ENCODE data around the gene EPAS1. TPM values are rescaled to one million over a fixed set of nuclear protein-coding genes. Genes with fewer than 3 reads are reported as not detected.

The EPAS1 gene
- total RNA-seq, 3 donors from 2014 or later: 92.5 to 274 (median 229) TPM

GRCh38 chr2:46378616-46379015 is 81.4 kb downstream of the EPAS1 start:
- Histone ChIP-seq H3K4me1 (no peaks in the 10 kb centered on the region), H3K4me3 (no peak overlapping the region), H3K9me3 (no peaks in the 10 kb centered on the region), H3K27ac (no peak overlapping the region), H3K27me3 (no peaks in the 10 kb centered on the region), H3K36me3 (no peaks in the 10 kb centered on the region)
- intact Hi-C loops (cut with DNase I; ENCODE audit: low total_unique reads): no loop called here
- no peak for DNase-seq (ENCODE audit: low spot score in 2 of 2)
- TF ChIP-seq POLR2AphosphoS5 (IDR thresholded peaks at IDR 0.05) (no peak), POLR2A (IDR thresholded peaks at IDR 0.05) (no peak)
- TF ChIP-seq, protein P1, sequence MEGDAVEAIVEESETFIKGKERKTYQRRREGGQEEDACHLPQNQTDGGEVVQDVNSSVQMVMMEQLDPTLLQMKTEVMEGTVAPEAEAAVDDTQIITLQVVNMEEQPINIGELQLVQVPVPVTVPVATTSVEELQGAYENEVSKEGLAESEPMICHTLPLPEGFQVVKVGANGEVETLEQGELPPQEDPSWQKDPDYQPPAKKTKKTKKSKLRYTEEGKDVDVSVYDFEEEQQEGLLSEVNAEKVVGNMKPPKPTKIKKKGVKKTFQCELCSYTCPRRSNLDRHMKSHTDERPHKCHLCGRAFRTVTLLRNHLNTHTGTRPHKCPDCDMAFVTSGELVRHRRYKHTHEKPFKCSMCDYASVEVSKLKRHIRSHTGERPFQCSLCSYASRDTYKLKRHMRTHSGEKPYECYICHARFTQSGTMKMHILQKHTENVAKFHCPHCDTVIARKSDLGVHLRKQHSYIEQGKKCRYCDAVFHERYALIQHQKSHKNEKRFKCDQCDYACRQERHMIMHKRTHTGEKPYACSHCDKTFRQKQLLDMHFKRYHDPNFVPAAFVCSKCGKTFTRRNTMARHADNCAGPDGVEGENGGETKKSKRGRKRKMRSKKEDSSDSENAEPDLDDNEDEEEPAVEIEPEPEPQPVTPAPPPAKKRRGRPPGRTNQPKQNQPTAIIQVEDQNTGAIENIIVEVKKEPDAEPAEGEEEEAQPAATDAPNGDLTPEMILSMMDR (IDR thresholded peaks at IDR 0.05): no peak

- H3K36me3 ChIP-seq: peaks cover 1% of the 10 kb centered on the region
- no peak for TF ChIP-seq POLR2A (IDR thresholded peaks at IDR 0.05)
- TF ChIP-seq POLR2AphosphoS5 (IDR thresholded peaks at IDR 0.05): no peak
- no peak overlapping the region for H3K27ac ChIP-seq
- intact Hi-C loops (cut with DNase I; ENCODE audit: low total_unique reads): no loop called here
- no peak overlapping the region for H3K4me3 ChIP-seq
- H3K4me1 ChIP-seq: no peaks in the 10 kb centered on the region
- H3K9me3 ChIP-seq: no peaks in the 10 kb centered on the region
- no peak for DNase-seq (ENCODE audit: low spot score in 2 of 2)
- H3K27me3 ChIP-seq: no peaks in the 10 kb centered on the region
These were observed 82.2 kb downstream of the EPAS1 start for GRCh38 chr2:46379213-46380037.

GRCh38 chr2:46380038-46380940 is 83.1 kb downstream of the EPAS1 start:
- H3K9me3 ChIP-seq: no peaks in the 10 kb centered on the region
- H3K27ac ChIP-seq: no peak overlapping the region
- DNase-seq (ENCODE audit: low spot score in 2 of 2): no peak
- H3K36me3 ChIP-seq: peaks cover 4% of the 10 kb centered on the region
- TF ChIP-seq POLR2A (IDR thresholded peaks at IDR 0.05) (no peak), POLR2AphosphoS5 (IDR thresholded peaks at IDR 0.05) (no peak)
- TF ChIP-seq, protein P1 (IDR thresholded peaks at IDR 0.05): no peak
- no peaks in the 10 kb centered on the region for H3K27me3 ChIP-seq
- H3K4me1 ChIP-seq: no peaks in the 10 kb centered on the region
- H3K4me3 ChIP-seq: no peak overlapping the region
- intact Hi-C loops (cut with DNase I; ENCODE audit: low total_unique reads): no loop called here

DNA sequence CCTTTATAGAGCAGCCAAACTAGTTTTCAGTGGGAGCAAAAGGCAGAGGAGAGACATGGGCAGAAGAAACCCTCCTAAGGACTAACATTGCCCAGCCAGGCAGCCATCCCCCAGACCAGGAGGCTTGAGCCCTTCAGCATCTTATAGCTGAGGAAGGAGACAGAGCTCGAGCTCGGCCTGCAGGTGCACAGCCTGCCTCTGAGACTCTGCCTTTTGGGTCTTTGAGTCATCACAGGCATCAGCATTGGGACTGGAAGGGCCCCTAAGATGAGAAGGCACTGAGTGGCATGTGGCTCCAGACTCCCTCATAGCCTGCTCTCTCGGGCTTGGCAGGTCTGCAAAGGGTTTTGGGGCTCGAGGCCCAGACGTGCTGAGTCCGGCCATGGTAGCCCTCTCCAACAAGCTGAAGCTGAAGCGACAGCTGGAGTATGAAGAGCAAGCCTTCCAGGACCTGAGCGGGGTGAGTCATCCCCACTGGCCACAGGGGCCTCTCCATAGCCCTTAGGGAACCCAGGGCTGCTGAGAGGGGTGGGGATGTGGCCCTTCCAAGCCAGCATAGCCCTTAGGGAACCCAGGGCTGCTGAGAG is 84.1 kb downstream of the EPAS1 start:
- intact Hi-C loops (cut with DNase I; ENCODE audit: low total_unique reads): no loop called here
- no peaks in the 10 kb centered on the region for H3K27me3 ChIP-seq
- H3K9me3 ChIP-seq: no peaks in the 10 kb centered on the region
- H3K4me3 ChIP-seq: no peak overlapping the region
- H3K36me3 ChIP-seq: peaks cover 4% of the 10 kb centered on the region
- DNase-seq (ENCODE audit: low spot score in 2 of 2): no peak
- peak overlapping the region in 1 of 2 donors; percentile 12 for H3K27ac ChIP-seq
- no peak for TF ChIP-seq POLR2A (IDR thresholded peaks at IDR 0.05)
- TF ChIP-seq, protein P1 (IDR thresholded peaks at IDR 0.05): no peak
- no peak for TF ChIP-seq POLR2AphosphoS5 (IDR thresholded peaks at IDR 0.05)
- no peaks in the 10 kb centered on the region for H3K4me1 ChIP-seq

- Histone ChIP-seq H3K27ac (peak overlapping the region in 1 of 2 donors; percentile 12), H3K36me3 (peaks cover 4% of the 10 kb centered on the region), H3K4me1 (no peaks in the 10 kb centered on the region), H3K9me3 (no peaks in the 10 kb centered on the region), H3K4me3 (no peak overlapping the region), H3K27me3 (no peaks in the 10 kb centered on the region)
- intact Hi-C loops (cut with DNase I; ENCODE audit: low total_unique reads): no loop called here
- TF ChIP-seq, protein P1 (IDR thresholded peaks at IDR 0.05): no peak
- TF ChIP-seq POLR2AphosphoS5 (IDR thresholded peaks at IDR 0.05) (no peak), POLR2A (IDR thresholded peaks at IDR 0.05) (no peak)
- no peak for DNase-seq (ENCODE audit: low spot score in 2 of 2)
These were observed 84.7 kb downstream of the EPAS1 start for GRCh38 chr2:46381871-46382270.

Data from breast epithelium (tissue), 4 donors.